Rectal smooth muscle tissue (tissue), 1 donor: ENCODE measurements around the gene KDM6A.

Experiments used
- H3K27ac ChIP-seq: one replicate; pipeline ENCODE4 v1.7.0; 2013; ENCODE audit warnings: low read depth, low read length, inconsistent platforms
- H3K27me3 ChIP-seq: one replicate; pipeline ENCODE4 v1.7.0; 2013; ENCODE audit warnings: low read length; ENCODE audit not compliant: control insufficient read depth, insufficient read depth
- H3K36me3 ChIP-seq: one replicate; pipeline ENCODE4 v1.7.0; 2013; ENCODE audit warnings: low read length; ENCODE audit not compliant: control insufficient read depth, insufficient read depth
- H3K4me1 ChIP-seq: one replicate; pipeline ENCODE4 v1.7.0; 2013; ENCODE audit warnings: low read length; ENCODE audit not compliant: control insufficient read depth, insufficient read depth
- H3K4me3 ChIP-seq: one replicate; pipeline ENCODE4 v1.7.0; 2013; ENCODE audit warnings: low read length
- H3K9ac ChIP-seq: one replicate; pipeline ENCODE4 v1.7.0; 2013; ENCODE audit warnings: low read length

KDM6A gene

DNA sequence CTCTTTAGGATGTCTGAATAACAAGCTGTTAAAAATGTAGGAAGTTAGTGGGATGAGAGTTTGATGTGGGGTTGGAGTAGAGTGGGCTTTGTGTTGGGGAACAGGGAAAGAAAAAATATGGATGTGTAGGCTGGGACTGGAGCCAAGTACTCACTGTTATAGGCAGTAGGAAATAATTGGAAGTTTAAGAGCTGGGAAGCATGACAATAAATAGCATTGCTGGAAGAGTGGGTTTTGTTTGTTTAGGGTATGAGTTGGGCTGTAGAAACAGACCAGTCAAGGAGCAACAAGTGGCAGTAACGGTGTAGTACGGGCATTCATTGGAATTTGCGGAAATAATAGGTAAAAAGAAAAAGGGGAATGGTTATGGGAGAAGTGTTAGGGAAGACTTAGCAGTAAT lies 81.6 kb downstream of the KDM6A start:
- H3K27ac ChIP-seq: no peak overlapping the region
- H3K36me3 ChIP-seq: no peaks in the 10 kb centered on the region
- no peak overlapping the region for H3K9ac ChIP-seq
- no peaks in the 10 kb centered on the region for H3K4me1 ChIP-seq
- no peaks in the 10 kb centered on the region for H3K27me3 ChIP-seq
- no peak overlapping the region for H3K4me3 ChIP-seq

DNA sequence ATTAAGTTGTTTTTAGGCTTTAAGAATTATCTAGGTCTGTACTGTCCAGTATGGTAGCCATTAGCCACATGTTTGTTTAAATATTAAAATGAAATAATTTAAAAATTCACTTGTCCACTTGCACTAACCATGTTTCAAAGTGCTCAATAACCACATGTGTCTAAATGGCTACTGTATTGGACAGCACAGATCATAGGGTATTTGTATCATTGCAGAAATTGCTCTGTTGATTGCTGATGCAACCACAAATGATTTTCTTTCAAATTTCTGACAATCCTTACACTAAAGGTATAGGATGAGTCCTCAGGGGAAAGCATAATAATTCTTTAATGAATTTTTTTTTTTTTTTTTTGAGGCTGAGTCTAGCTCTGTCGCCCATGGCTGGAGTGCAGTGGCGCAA lies 84.9 kb downstream of the KDM6A start:
- Histone ChIP-seq H3K4me3 (no peak overlapping the region), H3K4me1 (no peaks in the 10 kb centered on the region), H3K9ac (no peak overlapping the region), H3K27ac (no peak overlapping the region), H3K36me3 (no peaks in the 10 kb centered on the region), H3K27me3 (no peaks in the 10 kb centered on the region)

DNA sequence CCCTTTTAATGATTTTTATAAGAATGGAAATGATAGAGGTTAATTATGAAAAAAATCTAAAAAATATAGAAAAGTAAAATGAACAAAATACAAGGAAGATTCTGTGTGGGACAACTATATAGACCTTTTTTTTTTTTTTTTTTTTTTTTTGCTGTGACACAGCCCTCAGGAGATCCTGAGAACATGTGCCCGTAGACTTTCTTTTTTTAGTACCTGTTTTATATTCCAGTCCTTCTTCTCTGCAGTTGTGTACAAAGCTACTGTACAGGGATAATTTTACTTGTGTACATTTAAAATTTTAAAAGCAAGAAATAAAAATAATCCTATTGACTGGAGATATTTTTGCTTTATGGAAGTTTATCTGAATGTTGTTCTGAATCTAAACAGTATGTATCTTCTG lies 85.5 kb downstream of the KDM6A start:
- Histone ChIP-seq H3K27me3 (no peaks in the 10 kb centered on the region), H3K36me3 (no peaks in the 10 kb centered on the region), H3K4me3 (no peak overlapping the region), H3K4me1 (no peaks in the 10 kb centered on the region), H3K27ac (no peak overlapping the region), H3K9ac (no peak overlapping the region)

DNA sequence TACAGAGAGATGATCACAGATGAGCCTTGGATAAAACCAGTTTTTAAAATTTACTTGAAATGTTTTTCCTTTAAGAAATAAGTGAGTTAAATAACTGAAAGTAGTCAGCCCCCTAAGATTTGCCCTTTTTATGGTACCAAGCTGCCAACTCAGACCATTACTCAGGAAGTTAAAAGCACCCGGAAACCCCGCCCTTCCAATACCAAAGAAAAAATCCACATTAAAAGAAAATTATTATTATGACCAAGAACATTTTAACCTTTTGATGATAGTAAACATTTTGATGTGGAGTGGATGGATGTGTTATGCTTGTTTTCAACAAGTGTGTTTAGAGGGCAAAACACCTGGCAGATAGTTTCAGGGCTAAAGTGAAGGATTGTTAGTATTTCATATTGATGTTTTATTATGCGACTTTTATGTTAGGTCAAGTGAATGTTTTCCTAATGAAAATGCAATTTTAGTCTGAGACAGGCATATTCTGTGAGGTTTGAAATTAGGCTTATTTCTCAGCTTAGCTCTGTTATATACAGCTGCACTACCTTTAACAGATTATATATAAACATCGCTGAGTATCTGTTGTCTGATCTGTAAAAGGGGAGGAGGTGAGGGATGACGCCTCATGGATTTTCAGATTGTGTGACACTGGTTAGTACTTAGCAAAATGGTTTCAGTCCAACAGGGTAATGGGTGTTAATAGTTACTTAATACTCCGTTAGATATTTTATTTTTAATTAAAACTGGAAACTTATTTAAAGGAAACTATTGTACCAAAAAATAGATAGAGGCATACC lies 89.0 kb downstream of the KDM6A start:
- Histone ChIP-seq H3K27me3 (no peaks in the 10 kb centered on the region), H3K36me3 (no peaks in the 10 kb centered on the region), H3K4me1 (no peaks in the 10 kb centered on the region), H3K4me3 (no peak overlapping the region), H3K9ac (no peak overlapping the region), H3K27ac (no peak overlapping the region)

DNA sequence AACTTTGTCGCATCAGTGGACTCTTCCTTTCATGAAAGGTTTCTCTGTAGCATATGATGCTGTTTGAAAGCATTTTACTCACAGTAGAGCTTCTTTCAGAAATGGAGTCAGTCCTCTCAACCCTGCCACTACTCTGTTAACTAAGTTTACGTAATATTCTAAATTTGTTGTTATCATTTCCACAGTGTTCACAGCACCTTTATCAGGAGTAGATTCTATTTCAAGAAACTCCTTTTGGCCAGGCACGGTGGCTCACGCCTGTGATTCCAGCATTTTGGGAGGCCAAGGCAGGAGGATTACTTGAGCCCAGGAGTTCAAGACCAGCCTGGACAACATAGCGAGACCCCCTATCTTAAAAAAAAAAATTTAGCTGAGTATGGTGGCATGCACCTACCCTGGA lies 90.0 kb downstream of the KDM6A start:
- H3K27ac ChIP-seq: no peak overlapping the region
- H3K36me3 ChIP-seq: no peaks in the 10 kb centered on the region
- H3K4me3 ChIP-seq: no peak overlapping the region
- H3K4me1 ChIP-seq: no peaks in the 10 kb centered on the region
- no peak overlapping the region for H3K9ac ChIP-seq
- no peaks in the 10 kb centered on the region for H3K27me3 ChIP-seq

DNA sequence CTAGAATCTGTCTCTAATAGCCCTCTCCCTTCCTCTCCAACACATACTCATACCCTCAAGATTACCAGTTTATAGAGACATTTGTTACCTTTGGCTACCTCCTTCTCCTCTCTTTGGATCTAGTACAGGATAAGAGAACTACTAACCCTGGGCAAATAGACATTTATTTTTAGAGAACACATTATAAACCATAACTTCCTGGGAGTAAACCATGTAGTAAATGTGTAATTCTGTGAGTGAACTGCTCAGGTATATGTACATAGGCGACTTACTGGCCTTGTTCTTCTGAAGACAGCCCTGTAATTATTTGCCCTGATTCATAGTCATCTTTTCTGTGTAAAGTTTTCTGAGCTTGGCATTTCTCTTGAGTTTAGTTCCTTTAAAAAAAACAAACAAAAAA lies 94.2 kb downstream of the KDM6A start:
- H3K9ac ChIP-seq: no peak overlapping the region
- H3K4me1 ChIP-seq: no peaks in the 10 kb centered on the region
- H3K27ac ChIP-seq: no peak overlapping the region
- no peak overlapping the region for H3K4me3 ChIP-seq
- H3K27me3 ChIP-seq: no peaks in the 10 kb centered on the region
- no peaks in the 10 kb centered on the region for H3K36me3 ChIP-seq

DNA sequence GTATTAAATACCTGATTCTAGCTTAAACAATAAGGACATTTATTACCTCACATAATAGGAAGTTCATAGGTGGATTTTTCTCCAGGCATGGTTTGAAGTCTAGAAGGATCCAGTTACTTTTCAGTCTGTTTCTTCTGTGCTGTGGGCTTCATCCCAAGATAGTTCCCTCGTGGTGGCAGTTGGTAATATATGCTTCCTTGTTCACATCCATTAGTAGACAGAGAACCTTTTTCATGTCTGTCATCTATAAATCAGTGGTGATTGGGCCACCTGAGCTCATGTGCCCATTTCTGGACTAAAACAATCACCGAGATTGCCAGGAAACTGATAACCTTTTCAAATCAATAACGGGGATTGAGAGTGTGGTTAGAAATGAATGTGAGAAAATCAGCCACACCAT lies 97.7 kb downstream of the KDM6A start:
- no peaks in the 10 kb centered on the region for H3K27me3 ChIP-seq
- H3K4me1 ChIP-seq: no peaks in the 10 kb centered on the region
- no peak overlapping the region for H3K4me3 ChIP-seq
- no peak overlapping the region for H3K27ac ChIP-seq
- H3K36me3 ChIP-seq: peaks cover 2% of the 10 kb centered on the region
- no peak overlapping the region for H3K9ac ChIP-seq

DNA sequence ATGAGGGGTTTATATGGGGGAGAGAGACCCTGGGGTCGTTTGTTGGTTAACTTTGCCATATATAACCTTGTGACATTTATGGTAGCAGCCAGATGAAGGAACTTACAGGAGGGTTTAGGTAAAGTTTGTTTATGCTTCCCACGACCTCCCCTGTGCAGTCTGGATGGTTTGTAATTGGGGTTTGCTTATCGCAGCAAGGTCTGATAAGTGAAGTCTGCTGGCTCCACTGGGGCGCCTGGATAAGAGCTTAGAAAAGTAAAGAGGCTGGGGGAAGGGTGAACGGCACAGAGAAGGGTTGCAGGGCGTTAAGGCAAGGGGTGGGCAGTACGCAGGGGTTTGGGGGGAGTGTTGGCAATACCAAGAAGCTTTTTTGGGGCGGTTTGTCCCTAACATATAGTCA lies 98.7 kb downstream of the KDM6A start:
- Histone ChIP-seq H3K36me3 (peaks cover 4% of the 10 kb centered on the region), H3K9ac (no peak overlapping the region), H3K4me1 (no peaks in the 10 kb centered on the region), H3K27me3 (no peaks in the 10 kb centered on the region), H3K4me3 (no peak overlapping the region), H3K27ac (no peak overlapping the region)

DNA sequence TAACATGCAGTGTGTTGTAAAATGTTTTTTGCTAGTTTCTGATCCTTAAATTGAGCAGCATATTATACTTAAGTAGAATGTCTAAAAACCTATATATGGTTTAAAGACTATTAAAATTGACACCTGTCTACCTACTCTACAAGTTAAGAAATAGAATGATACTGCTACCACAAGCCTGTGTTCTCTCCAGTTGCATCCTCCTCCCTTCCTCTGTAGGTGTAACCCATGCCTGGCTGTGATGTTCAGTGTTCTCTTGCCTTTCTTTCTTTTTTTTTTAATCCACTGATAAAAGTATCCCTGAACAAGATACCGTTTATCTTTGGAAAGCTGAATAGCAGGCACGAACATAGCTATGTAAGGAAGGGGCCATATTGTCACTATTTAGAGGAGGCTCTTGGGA lies 99.1 kb downstream of the KDM6A start:
- Histone ChIP-seq H3K36me3 (peaks cover 4% of the 10 kb centered on the region), H3K27ac (no peak overlapping the region), H3K4me3 (no peak overlapping the region)

DNA sequence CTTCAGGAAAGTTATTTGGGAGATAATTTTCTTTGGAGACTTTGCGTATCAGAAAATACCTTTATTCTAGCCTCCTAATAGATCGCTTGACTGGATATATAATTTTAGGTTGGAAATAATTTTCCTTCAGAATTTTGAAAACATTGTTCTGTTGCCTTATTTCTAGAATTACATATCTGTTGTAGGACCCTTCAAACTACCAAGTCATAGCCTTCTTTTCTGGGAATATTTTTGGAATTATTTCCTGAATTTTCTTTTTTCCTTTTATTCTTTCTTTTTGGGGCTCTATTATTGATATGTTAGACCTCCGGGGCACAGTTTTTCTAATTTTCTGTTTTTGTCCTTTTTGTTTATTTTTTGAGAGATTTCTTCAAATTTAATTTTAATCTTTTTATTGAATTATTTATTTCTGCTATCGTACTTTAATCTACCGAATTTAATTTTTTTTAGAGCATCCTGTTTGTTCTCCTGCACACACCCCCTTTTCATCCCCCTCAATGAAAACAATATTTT lies 100.5 kb downstream of the KDM6A start:
- Histone ChIP-seq H3K27ac (no peak overlapping the region), H3K4me1 (no peaks in the 10 kb centered on the region), H3K9ac (no peak overlapping the region), H3K4me3 (no peak overlapping the region), H3K27me3 (no peaks in the 10 kb centered on the region), H3K36me3 (peaks cover 4% of the 10 kb centered on the region)

More for the DNA sequence above, 99.1 kb downstream of the KDM6A start:
- Histone ChIP-seq H3K4me1 (no peaks in the 10 kb centered on the region), H3K27me3 (no peaks in the 10 kb centered on the region), H3K9ac (no peak overlapping the region)

DNA sequence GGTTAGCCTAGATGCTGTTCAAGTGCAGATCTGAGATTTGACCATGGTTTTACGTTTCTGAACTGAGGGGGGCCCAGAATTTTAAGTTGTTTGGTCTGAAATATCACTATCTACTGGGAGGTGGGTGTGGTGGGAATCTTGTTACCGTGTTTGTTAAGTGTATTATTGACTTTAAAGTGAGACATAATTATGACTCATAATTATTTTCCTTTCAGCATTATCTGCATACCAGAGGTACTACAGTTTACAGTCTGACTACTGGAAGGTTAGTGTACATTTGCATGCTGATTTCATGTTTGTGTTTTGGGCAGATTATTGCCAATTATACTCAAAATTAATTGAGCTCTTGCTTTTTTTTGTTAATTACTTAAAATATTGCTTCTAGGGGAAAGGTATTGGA lies 101.5 kb downstream of the KDM6A start:
- H3K4me3 ChIP-seq: no peak overlapping the region
- no peaks in the 10 kb centered on the region for H3K27me3 ChIP-seq
- H3K9ac ChIP-seq: no peak overlapping the region
- peaks cover 4% of the 10 kb centered on the region for H3K36me3 ChIP-seq
- H3K4me1 ChIP-seq: no peaks in the 10 kb centered on the region
- no peak overlapping the region for H3K27ac ChIP-seq

DNA sequence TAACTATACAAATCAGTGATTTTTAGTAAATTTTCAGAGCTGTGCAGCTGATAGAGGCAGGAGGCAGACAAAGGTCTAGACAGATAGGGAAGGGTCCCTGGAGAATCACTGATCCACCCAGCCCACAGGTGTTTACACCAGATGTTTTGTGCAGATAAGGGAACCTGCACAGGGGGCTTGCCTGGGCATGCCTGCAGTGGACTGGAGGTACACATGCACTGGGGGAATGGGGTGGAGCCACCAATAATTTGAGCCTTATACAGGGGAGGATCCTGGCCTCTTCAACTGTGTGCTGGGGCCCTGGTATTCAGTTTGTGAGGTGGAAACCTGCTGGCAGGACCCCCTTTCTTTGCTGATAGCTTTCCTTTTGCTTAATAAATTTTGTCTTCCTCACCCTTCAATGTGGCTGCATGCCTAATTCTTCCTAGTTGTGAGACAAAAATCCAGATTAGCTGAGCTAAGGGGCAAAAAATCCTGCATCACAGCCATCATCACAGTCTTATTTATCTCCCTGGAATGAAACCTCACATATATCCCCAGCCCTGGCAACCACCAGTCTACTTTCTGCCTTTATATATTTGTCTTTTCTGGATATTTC lies 102.8 kb downstream of the KDM6A start:
- Histone ChIP-seq H3K4me1 (no peaks in the 10 kb centered on the region), H3K9ac (no peak overlapping the region), H3K27ac (no peak overlapping the region), H3K36me3 (peaks cover 4% of the 10 kb centered on the region), H3K4me3 (no peak overlapping the region), H3K27me3 (no peaks in the 10 kb centered on the region)

DNA sequence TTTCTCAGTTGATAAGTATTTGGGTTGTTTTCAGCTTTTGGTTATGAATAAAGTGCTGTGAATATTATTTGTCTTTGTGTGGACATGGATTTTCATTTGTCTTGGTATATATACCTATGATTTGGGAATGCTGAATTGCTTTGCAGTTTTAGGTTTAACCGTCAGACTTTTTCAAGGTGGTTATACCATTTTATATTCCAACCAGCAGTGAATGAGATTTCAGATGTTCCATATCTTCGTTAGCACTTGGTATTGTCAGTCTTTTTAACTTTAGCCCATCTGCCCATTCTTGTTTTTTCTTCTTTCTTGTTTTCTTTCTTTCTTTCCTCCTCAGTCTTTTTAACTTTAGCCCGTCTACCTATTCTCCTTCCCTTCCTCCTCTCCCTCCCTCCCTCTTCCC lies 106.0 kb downstream of the KDM6A start:
- Histone ChIP-seq H3K4me3 (no peak overlapping the region), H3K27me3 (no peaks in the 10 kb centered on the region), H3K9ac (no peak overlapping the region), H3K27ac (no peak overlapping the region), H3K4me1 (no peaks in the 10 kb centered on the region), H3K36me3 (peaks cover 4% of the 10 kb centered on the region)
